Mesenteric fat pad (tissue), 1 donor: Measurements from ENCODE around the gene HES6. TPM values are rescaled to one million over a fixed set of nuclear protein-coding genes. Genes with fewer than 3 reads are reported as not detected.
A peak's percentile ranks its signal among the peaks of the same experiment; 100 is the strongest.

Experiments
- DNase-seq: peaks from one replicate; pipeline ENCODE4 v3.0.0-alpha.2; 2020; ENCODE audit warnings: low spot score
- total RNA-seq: library from RNA; stranded (reverse); fragmentation: NEBNext Ultra II Directional; extraction: Animal tissue kit (Norgen Biotek cat#: 25700); gene quantifications from one replicate; pipeline ENCODE4 v1.2.1, GENCODE V29; 2021
- donor health status: DM: yes; HTN: yes; CAD: no.

Gene HES6
- total RNA-seq, 1 donor from 2014 or later, result 4.3 TPM

DNA sequence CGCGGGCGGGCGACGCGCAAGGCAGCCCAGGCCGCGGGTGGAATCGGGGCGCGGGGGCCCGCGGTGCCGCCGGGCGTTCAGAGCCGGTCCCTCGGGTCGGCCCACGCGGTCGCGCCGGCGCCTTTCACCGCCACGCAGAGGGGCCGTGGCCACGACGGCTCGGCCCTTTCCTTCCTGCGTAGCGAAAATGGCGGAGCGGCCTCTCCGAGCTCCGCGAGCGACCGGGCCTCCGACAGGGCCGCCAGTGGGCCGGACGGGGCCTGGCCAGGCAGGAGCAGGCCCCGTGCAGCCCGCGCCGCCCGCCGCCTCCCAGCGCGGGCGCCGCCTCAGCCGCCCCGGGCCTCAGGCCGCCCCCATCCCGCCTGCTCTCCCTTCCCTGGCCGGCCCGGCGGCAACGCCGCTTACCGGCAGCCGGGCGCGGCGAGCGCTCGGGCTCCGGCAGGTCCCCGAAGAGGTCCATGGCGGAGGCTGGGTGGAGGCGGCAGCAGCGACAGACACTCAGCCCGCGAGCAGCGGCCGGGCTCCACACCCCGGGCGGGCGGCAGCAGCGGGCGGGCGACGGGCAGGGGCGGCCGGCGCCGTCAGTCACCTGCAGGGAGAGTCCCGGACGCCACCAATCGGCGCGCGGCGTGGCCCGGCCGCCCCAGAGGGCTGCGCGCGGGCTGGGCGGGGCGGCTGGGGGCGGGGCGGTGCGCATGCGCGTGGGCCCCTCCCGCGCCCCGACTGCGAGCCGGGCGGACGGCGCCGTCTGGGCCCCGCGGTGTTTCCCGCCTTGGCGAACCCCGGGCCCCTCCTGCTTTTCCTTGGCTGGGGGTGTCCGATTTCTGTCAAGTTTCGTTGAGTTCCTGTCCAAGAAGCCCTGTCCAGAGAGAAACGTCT is 36.5 kb downstream of the HES6 start, which contains the start of gene ILKAP:
Gene ILKAP (minus strand): TSS at position 602 of the 879 bp plus-strand sequence. CDS start 142 bp downstream, at position 460.
- DNase-seq, result peak; percentile 96

GRCh38 chr2:238202326-238203093 is 37.3 kb downstream of the HES6 start:
- DNase-seq, result no peak

DNA sequence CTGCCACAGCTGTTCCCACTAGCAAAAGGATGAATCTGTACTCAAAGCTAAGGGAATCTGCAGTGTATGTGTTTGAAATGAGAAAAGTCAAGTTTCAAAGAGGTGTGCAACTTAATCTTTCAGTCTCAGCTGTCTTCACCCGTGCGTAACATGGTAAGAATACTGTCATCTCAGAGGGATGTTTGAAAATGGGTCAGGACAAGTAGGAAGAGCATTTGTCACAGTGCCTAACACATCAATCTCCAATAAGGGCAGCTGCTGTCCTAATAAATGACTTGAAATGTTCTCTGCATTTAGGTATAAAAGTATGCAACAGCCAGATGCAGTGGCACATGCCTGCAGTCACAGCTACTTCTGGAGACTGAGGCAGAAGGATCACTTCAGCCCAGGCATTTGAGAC is 49.4 kb downstream of the HES6 start:
- DNase-seq, result no peak

Other genes with a start within 250 kb of the HES6 start
- 13.6 TPM for gene SCLY, start 179.0 kb downstream of the HES6 start, total RNA-seq
- 0.48 TPM for gene ESPNL, start 139.7 kb downstream of the HES6 start, total RNA-seq
- 4.4 TPM for gene KLHL30, start 101.4 kb downstream of the HES6 start, total RNA-seq
- 1.5 TPM for gene ERFE, start 81.1 kb downstream of the HES6 start, total RNA-seq
- 36.4 TPM for gene ILKAP, start 36.3 kb downstream of the HES6 start, total RNA-seq
- gene PER2, start 48.6 kb upstream of the HES6 start, total RNA-seq, result 9.9 TPM
- gene TRAF3IP1, start 80.5 kb upstream of the HES6 start, total RNA-seq, result 24.5 TPM
- gene ASB1, start 186.9 kb upstream of the HES6 start, total RNA-seq, result 31.0 TPM